ENCODE results near the gene TXN2. TPM values are rescaled to one million over a fixed set of nuclear protein-coding genes. Genes with fewer than 3 reads are reported as not detected.

TXN2 gene
- total and polyA plus RNA-seq, 2 of the 4 experiments (the other 2 are of a cell fraction): 49.6 to 166 TPM

GRCh38 chr22:36456464-36456845 is 25.0 kb downstream of the TXN2 start:
- POLR2A ChIA-PET (ENCODE audit: unreplicated experiment): interaction anchor here (0.5 kb wide), 1 partner anchor 102 kb away, joined by 3 read pairs; no protein-coding TSS in a partner anchor
- CTCF ChIA-PET: no interaction called here
- H3K4me1 ChIP-seq (ENCODE audit: control insufficient read depth, insufficient read depth, low read length): peaks cover 18% of the 10 kb centered on the region

More at GRCh38 chr22:36456464-36456845, 25.0 kb downstream of the TXN2 start:
- peak overlapping the region; percentile 72; the same call in 2 of the 3 replicates for H2BK15ac ChIP-seq (ENCODE audit: low read depth, low read length)
- intact Hi-C loops (cut with micrococcal nuclease): no loop called here
- no peak for TF ChIP-seq RAD21 (IDR thresholded peaks at IDR 0.05; ENCODE audit: low read length)
- no peak for TF ChIP-seq FOS (IDR thresholded peaks at IDR 0.05; ENCODE audit: low read depth, low read length)
- no peak for TF ChIP-seq CEBPB (IDR thresholded peaks at IDR 0.05; ENCODE audit: low read depth, low read length)
- TF ChIP-seq RFX5 (IDR thresholded peaks at IDR 0.05; ENCODE audit: low read depth, low read length): no peak
- 0 out of 2 replicates have a peak overlapping the region, but pooled peaks have one; percentile 4 for H3K23ac ChIP-seq (ENCODE audit: low read depth, low read length)
- peaks cover 4% of the 10 kb centered on the region; the same call in 1 of the 2 replicates for H3K9me1 ChIP-seq (ENCODE audit: insufficient read depth, low read length)
- H3K18ac ChIP-seq (ENCODE audit: low read depth, low read length): no peak overlapping the region
- no peak overlapping the region for H4K8ac ChIP-seq (ENCODE audit: low read depth in 2 of 2, low read length in 2 of 2)
- no peaks in the 10 kb centered on the region for H3K27me3 ChIP-seq (ENCODE audit: control insufficient read depth, insufficient read depth, low read length)
- H2BK120ac ChIP-seq (ENCODE audit: low read depth, low read length): peak overlapping the region; percentile 75
- no peak overlapping the region; the same call in 1 of the 2 replicates for H3K14ac ChIP-seq (replicated peaks; ENCODE audit: low read depth, low read length)
- dilution Hi-C loops (cut with HindIII; ENCODE audit: low sequenced_read_pairs, unreplicated experiment): no loop called here
- no peak overlapping the region for H3K9ac ChIP-seq (ENCODE audit: low read depth, low read length)
- no peak overlapping the region for H2BK5ac ChIP-seq (ENCODE audit: low read depth, low read length, poor library complexity, severe bottlenecking)
- no peak overlapping the region for H3K27ac ChIP-seq (ENCODE audit: insufficient read depth, low read length)
- peak overlapping the region; percentile 60 for H2AK9ac ChIP-seq (replicated peaks; ENCODE audit: low read depth, low read length, poor library complexity)
- H4K5ac ChIP-seq (ENCODE audit: low read depth, low read length): no peak overlapping the region
- H3K56ac ChIP-seq (ENCODE audit: extremely low read depth, insufficient read depth, low read length): no peak overlapping the region
- H3K4me3 ChIP-seq (ENCODE audit: insufficient read depth, low read depth, low read length): no peak overlapping the region
- peak overlapping the region; percentile 31; the same call in 1 of the 2 replicates for H4K91ac ChIP-seq (ENCODE audit: insufficient read depth, low read depth, low read length)
- ATAC-seq (ENCODE audit: low read depth) (no peak), DNase-seq (no peak)
- no TSS peak for BruUV-seq (replicated peaks)
- H2AFZ ChIP-seq (replicated peaks; ENCODE audit: low read length, poor library complexity): no peak overlapping the region
- WGBS, 2 experiments (ENCODE audit: extremely low coverage in 2 of 2, insufficient read length in 1 of 2): no CpG with 5 or more reads among the region's 12 CpGs
- peaks cover 0 to 22% of the 10 kb centered on the region in 2 experiments; a peak in 2 of 4 replicates for H3K79me1 ChIP-seq (ENCODE audit: low read depth in 1 of 2, low read length in 2 of 2)
- H2AK5ac ChIP-seq (ENCODE audit: low read depth, low read length): peak overlapping the region; percentile 64
- no peak overlapping the region for H3K4me2 ChIP-seq (ENCODE audit: low read depth, low read length)
- in situ Hi-C loops (cut with MboI; ENCODE audit: low sequenced_read_pairs): no loop called here
- H3K9me3 ChIP-seq (ENCODE audit: control insufficient read depth, insufficient read depth, low read length): no peaks in the 10 kb centered on the region
- H2BK20ac ChIP-seq (ENCODE audit: low read depth, low read length): peak overlapping the region; percentile 83; the same call in 1 of the 2 replicates
- no peaks in the 10 kb centered on the region for H3K36me3 ChIP-seq (ENCODE audit: control insufficient read depth, insufficient read depth, low read length)
- H3K4ac ChIP-seq (ENCODE audit: low read depth, low read length): peak overlapping the region; percentile 95
- H4K20me1 ChIP-seq (ENCODE audit: insufficient read depth, low read length): no peaks in the 10 kb centered on the region

Measured in IMR-90 (cell line).